ENCODE data around the gene OSBPL9. TPM values are rescaled to one million over a fixed set of nuclear protein-coding genes. Genes with fewer than 3 reads are reported as not detected.
A peak's percentile ranks its signal among the peaks of the same experiment; 100 is the strongest.

Gene OSBPL9
- total and polyA plus RNA-seq, 9 of the 15 experiments (the other 6 are each of a cell fraction or from before 2014, with no cell fraction given): 43.9 to 217 (median 170) TPM

DNA sequence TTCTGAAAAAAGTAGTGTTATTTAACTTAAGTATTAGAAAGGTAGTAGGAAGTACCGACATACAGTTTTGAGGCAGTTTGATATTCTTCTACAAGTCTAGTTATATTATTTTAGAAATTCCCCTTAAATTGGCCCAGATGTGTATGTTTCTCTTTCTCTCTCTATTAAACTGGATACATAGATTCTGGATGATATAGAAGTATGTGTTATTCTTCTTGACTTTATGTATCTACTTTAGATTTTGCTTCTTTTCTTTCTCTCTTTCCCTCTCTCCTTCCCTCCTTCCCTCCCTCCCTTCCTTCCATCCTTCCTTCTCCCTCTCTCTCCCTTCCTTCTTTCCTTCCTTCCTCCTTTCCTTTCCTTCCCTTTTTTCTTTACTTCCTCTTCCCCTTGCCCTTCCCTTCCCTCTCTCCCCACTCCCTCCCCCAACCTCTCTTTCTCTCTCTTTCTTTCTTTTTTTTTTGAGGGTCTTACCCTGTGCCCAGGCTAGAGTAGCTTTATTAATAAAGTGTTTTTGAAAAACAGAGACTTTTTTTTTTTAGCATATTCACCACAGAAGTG lies 124.3 kb downstream of the OSBPL9 start (continued):
- TF ChIP-seq, protein P1, sequence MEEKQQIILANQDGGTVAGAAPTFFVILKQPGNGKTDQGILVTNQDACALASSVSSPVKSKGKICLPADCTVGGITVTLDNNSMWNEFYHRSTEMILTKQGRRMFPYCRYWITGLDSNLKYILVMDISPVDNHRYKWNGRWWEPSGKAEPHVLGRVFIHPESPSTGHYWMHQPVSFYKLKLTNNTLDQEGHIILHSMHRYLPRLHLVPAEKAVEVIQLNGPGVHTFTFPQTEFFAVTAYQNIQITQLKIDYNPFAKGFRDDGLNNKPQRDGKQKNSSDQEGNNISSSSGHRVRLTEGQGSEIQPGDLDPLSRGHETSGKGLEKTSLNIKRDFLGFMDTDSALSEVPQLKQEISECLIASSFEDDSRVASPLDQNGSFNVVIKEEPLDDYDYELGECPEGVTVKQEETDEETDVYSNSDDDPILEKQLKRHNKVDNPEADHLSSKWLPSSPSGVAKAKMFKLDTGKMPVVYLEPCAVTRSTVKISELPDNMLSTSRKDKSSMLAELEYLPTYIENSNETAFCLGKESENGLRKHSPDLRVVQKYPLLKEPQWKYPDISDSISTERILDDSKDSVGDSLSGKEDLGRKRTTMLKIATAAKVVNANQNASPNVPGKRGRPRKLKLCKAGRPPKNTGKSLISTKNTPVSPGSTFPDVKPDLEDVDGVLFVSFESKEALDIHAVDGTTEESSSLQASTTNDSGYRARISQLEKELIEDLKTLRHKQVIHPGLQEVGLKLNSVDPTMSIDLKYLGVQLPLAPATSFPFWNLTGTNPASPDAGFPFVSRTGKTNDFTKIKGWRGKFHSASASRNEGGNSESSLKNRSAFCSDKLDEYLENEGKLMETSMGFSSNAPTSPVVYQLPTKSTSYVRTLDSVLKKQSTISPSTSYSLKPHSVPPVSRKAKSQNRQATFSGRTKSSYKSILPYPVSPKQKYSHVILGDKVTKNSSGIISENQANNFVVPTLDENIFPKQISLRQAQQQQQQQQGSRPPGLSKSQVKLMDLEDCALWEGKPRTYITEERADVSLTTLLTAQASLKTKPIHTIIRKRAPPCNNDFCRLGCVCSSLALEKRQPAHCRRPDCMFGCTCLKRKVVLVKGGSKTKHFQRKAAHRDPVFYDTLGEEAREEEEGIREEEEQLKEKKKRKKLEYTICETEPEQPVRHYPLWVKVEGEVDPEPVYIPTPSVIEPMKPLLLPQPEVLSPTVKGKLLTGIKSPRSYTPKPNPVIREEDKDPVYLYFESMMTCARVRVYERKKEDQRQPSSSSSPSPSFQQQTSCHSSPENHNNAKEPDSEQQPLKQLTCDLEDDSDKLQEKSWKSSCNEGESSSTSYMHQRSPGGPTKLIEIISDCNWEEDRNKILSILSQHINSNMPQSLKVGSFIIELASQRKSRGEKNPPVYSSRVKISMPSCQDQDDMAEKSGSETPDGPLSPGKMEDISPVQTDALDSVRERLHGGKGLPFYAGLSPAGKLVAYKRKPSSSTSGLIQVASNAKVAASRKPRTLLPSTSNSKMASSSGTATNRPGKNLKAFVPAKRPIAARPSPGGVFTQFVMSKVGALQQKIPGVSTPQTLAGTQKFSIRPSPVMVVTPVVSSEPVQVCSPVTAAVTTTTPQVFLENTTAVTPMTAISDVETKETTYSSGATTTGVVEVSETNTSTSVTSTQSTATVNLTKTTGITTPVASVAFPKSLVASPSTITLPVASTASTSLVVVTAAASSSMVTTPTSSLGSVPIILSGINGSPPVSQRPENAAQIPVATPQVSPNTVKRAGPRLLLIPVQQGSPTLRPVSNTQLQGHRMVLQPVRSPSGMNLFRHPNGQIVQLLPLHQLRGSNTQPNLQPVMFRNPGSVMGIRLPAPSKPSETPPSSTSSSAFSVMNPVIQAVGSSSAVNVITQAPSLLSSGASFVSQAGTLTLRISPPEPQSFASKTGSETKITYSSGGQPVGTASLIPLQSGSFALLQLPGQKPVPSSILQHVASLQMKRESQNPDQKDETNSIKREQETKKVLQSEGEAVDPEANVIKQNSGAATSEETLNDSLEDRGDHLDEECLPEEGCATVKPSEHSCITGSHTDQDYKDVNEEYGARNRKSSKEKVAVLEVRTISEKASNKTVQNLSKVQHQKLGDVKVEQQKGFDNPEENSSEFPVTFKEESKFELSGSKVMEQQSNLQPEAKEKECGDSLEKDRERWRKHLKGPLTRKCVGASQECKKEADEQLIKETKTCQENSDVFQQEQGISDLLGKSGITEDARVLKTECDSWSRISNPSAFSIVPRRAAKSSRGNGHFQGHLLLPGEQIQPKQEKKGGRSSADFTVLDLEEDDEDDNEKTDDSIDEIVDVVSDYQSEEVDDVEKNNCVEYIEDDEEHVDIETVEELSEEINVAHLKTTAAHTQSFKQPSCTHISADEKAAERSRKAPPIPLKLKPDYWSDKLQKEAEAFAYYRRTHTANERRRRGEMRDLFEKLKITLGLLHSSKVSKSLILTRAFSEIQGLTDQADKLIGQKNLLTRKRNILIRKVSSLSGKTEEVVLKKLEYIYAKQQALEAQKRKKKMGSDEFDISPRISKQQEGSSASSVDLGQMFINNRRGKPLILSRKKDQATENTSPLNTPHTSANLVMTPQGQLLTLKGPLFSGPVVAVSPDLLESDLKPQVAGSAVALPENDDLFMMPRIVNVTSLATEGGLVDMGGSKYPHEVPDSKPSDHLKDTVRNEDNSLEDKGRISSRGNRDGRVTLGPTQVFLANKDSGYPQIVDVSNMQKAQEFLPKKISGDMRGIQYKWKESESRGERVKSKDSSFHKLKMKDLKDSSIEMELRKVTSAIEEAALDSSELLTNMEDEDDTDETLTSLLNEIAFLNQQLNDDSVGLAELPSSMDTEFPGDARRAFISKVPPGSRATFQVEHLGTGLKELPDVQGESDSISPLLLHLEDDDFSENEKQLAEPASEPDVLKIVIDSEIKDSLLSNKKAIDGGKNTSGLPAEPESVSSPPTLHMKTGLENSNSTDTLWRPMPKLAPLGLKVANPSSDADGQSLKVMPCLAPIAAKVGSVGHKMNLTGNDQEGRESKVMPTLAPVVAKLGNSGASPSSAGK (IDR thresholded peaks at IDR 0.05): no peak
- TF ChIP-seq ZZZ3 (IDR thresholded peaks at IDR 0.05) (0 out of 2 replicates have a peak, but pooled peaks have one; percentile 55), SP2 (IDR thresholded peaks at IDR 0.05; ENCODE audit: extremely low read depth, low read depth, low read length, poor library complexity, severe bottlenecking) (no peak), TAL1 (IDR thresholded peaks at IDR 0.05) (no peak), CBX8 (IDR thresholded peaks at IDR 0.05; ENCODE audit: borderline replicate concordance, extremely low read depth, low read depth, low read length, poor library complexity, severe bottlenecking) (no peak), ZNF655 (CRISPR knock-in tag; IDR thresholded peaks at IDR 0.05) (no peak)
- TF ChIP-seq, protein P2, sequence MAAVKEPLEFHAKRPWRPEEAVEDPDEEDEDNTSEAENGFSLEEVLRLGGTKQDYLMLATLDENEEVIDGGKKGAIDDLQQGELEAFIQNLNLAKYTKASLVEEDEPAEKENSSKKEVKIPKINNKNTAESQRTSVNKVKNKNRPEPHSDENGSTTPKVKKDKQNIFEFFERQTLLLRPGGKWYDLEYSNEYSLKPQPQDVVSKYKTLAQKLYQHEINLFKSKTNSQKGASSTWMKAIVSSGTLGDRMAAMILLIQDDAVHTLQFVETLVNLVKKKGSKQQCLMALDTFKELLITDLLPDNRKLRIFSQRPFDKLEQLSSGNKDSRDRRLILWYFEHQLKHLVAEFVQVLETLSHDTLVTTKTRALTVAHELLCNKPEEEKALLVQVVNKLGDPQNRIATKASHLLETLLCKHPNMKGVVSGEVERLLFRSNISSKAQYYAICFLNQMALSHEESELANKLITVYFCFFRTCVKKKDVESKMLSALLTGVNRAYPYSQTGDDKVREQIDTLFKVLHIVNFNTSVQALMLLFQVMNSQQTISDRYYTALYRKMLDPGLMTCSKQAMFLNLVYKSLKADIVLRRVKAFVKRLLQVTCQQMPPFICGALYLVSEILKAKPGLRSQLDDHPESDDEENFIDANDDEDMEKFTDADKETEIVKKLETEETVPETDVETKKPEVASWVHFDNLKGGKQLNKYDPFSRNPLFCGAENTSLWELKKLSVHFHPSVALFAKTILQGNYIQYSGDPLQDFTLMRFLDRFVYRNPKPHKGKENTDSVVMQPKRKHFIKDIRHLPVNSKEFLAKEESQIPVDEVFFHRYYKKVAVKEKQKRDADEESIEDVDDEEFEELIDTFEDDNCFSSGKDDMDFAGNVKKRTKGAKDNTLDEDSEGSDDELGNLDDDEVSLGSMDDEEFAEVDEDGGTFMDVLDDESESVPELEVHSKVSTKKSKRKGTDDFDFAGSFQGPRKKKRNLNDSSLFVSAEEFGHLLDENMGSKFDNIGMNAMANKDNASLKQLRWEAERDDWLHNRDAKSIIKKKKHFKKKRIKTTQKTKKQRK (IDR thresholded peaks at IDR 0.05; ENCODE audit: borderline replicate concordance, low read depth, low read length): no peak
- TF ChIP-seq, protein P3, sequence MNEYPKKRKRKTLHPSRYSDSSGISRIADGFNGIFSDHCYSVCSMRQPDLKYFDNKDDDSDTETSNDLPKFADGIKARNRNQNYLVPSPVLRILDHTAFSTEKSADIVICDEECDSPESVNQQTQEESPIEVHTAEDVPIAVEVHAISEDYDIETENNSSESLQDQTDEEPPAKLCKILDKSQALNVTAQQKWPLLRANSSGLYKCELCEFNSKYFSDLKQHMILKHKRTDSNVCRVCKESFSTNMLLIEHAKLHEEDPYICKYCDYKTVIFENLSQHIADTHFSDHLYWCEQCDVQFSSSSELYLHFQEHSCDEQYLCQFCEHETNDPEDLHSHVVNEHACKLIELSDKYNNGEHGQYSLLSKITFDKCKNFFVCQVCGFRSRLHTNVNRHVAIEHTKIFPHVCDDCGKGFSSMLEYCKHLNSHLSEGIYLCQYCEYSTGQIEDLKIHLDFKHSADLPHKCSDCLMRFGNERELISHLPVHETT (CRISPR knock-in tag; conservative IDR thresholded peaks at IDR 0.05 in 1 of 2, IDR thresholded peaks at IDR 0.05 in 1 of 2): no peak
